Activated CD8-positive, alpha-beta T cell treated with anti-CD3 and anti-CD28 coated beads for 36 hours (primary cell): Measurements from ENCODE around the gene ZNF521. TPM values are rescaled to one million over a fixed set of nuclear protein-coding genes. Genes with fewer than 3 reads are reported as not detected.

Experiments used
- ATAC-seq: fragments of 200-7000 bp; cut with Tn5 transposase; one replicate; pipeline ENCODE4 v1.10.0; 2021; ENCODE audit warnings: mild to moderate bottlenecking, moderate library complexity
- CTCF ChIA-PET: fragments of 350-600 bp; sonication (Branson Sonifier 250); formaldehyde crosslinking; loops from one replicate; lab custom pipeline; 2021; ENCODE audit warnings: antibody characterized with exemption; lab: Charles Lee
- POLR2A ChIA-PET: fragments of 350-600 bp; sonication (Branson Sonifier 250); formaldehyde crosslinking; loops from one replicate; lab custom pipeline; 2021; ENCODE audit warnings: antibody characterized with exemption; lab: Charles Lee
- DNase-seq: peaks from one replicate; pipeline ENCODE4 v3.0.0-alpha.2; 2020
- H3K27ac Mint-ChIP-seq: one replicate; pipeline ENCODE4 v1.8.0; 2021; ENCODE audit warnings: mild to moderate bottlenecking, mixed read lengths
- H3K27me3 Mint-ChIP-seq: one replicate; pipeline ENCODE4 v1.8.0; 2021; ENCODE audit warnings: mixed read lengths
- H3K36me3 Mint-ChIP-seq: one replicate; pipeline ENCODE4 v1.8.0; 2021; ENCODE audit warnings: low read depth, mixed read lengths
- H3K4me1 Mint-ChIP-seq: one replicate; pipeline ENCODE4 v1.8.0; 2021; ENCODE audit warnings: low read depth, mixed read lengths
- H3K4me3 Mint-ChIP-seq: one replicate; pipeline ENCODE4 v1.8.0; 2021; ENCODE audit warnings: mild to moderate bottlenecking, moderate library complexity, mixed read lengths
- H3K9me3 Mint-ChIP-seq: one replicate; pipeline ENCODE4 v1.8.0; 2021; ENCODE audit warnings: mixed read lengths
- CTCF ChIP-seq: fragments of 200-600 bp; IDR thresholded peaks from one replicate; pipeline ENCODE4 v1.8.0; 2022; ENCODE audit warnings: antibody characterized with exemption, mild to moderate bottlenecking
- intact Hi-C: fragments of 100-400 bp; cut with micrococcal nuclease; formaldehyde crosslinking; loops from one replicate; pipeline ENCODE4 v1.10.0; 2022
- total RNA-seq, 2 experiments: library from RNA; stranded (reverse); gene quantifications; one replicate each; pipeline ENCODE4 v1.2.3, GENCODE V29; 2021

The ZNF521 gene
- total RNA-seq, 2 experiments from 2014 or later: not detected

- Mint-ChIP-seq H3K4me3 (no peak overlapping the region), H3K27ac (no peak overlapping the region), H3K9me3 (no peaks in the 10 kb centered on the region), H3K27me3 (peaks cover 3% of the 10 kb centered on the region), H3K4me1 (no peaks in the 10 kb centered on the region), H3K36me3 (no peaks in the 10 kb centered on the region)
- intact Hi-C loops: no loop called here
- CTCF ChIA-PET: no interaction called here
- TF ChIP-seq CTCF: no peak
- no peak for DNase-seq
- no peak for ATAC-seq
- POLR2A ChIA-PET: no interaction called here
Measured at GRCh38 chr18:25192065-25192464, 159.9 kb downstream of the ZNF521 start.

- TF ChIP-seq CTCF: no peak
- ATAC-seq: no peak
- H3K4me3 Mint-ChIP-seq: no peak overlapping the region
- POLR2A ChIA-PET: no interaction called here
- no peak overlapping the region for H3K27ac Mint-ChIP-seq
- H3K27me3 Mint-ChIP-seq: no peaks in the 10 kb centered on the region
- no peaks in the 10 kb centered on the region for H3K4me1 Mint-ChIP-seq
- no peaks in the 10 kb centered on the region for H3K36me3 Mint-ChIP-seq
- H3K9me3 Mint-ChIP-seq: no peaks in the 10 kb centered on the region
- CTCF ChIA-PET: no interaction called here
- intact Hi-C loops: no loop called here
- no peak for DNase-seq
Measured at GRCh38 chr18:25190472-25190871, 161.5 kb downstream of the ZNF521 start.

GRCh38 chr18:25189391-25190185 lies 162.4 kb downstream of the ZNF521 start:
- no peak for TF ChIP-seq CTCF
- Mint-ChIP-seq H3K27me3 (no peaks in the 10 kb centered on the region), H3K9me3 (no peaks in the 10 kb centered on the region), H3K27ac (no peak overlapping the region), H3K36me3 (no peaks in the 10 kb centered on the region), H3K4me3 (no peak overlapping the region), H3K4me1 (no peaks in the 10 kb centered on the region)
- ChIA-PET CTCF (no interaction called here), POLR2A (no interaction called here)
- no peak for ATAC-seq
- intact Hi-C loops: no loop called here
- DNase-seq: no peak

GRCh38 chr18:25187521-25188192 lies 164.3 kb downstream of the ZNF521 start:
- TF ChIP-seq CTCF: no peak
- Mint-ChIP-seq H3K36me3 (no peaks in the 10 kb centered on the region), H3K27ac (no peak overlapping the region), H3K9me3 (no peaks in the 10 kb centered on the region), H3K4me3 (no peak overlapping the region), H3K27me3 (no peaks in the 10 kb centered on the region), H3K4me1 (no peaks in the 10 kb centered on the region)
- ATAC-seq (no peak), DNase-seq (no peak)
- ChIA-PET CTCF (no interaction called here), POLR2A (no interaction called here)
- intact Hi-C loops: no loop called here

- ChIA-PET CTCF (no interaction called here), POLR2A (no interaction called here)
- Mint-ChIP-seq H3K27me3 (no peaks in the 10 kb centered on the region), H3K36me3 (no peaks in the 10 kb centered on the region), H3K9me3 (no peaks in the 10 kb centered on the region), H3K4me1 (no peaks in the 10 kb centered on the region), H3K27ac (no peak overlapping the region), H3K4me3 (no peak overlapping the region)
- TF ChIP-seq CTCF: no peak
- DNase-seq (no peak), ATAC-seq (no peak)
- intact Hi-C loops: no loop called here
Measured at GRCh38 chr18:25186871-25187270, 165.1 kb downstream of the ZNF521 start.
